ENCODE results near the gene ACVRL1. TPM values are rescaled to one million over a fixed set of nuclear protein-coding genes. Genes with fewer than 3 reads are reported as not detected.
A peak's percentile ranks its signal among the peaks of the same experiment; 100 is the strongest.

ACVRL1 gene
- total RNA-seq, 1 donor from 2014 or later = 2.0 TPM

DNA sequence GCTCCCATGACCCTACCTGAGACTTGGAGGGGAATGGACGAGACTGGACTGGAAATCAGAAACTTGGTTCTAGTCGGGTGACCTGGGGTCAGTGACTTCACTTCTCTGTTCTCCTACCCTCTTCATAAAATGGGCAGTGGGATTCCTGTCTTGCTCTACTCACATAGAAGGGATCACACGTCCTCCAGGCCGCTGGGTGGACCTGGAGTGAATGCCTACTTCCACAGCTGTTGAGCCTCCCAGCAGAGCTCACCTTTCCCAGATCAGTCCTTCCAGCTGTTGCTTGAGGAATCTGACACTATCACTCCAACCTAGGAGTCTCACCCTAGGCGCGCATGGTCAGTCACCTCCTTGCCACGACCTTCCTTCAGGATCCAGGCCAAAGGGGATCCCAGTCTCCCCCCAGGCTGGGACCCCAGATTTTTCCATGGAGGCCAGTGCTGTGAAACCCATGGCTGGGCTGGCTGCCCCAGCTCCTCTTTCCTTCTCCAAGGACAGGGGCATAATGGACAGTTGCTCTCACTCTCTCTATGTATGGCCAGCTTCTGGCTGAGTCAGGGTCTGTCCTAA lies 637 bp downstream of the ACVRL1 start:
- H3K79me2 ChIP-seq (ENCODE audit: low read depth) = no peaks in the 10 kb centered on the region
- Mint-ChIP-seq H3K36me3 (no peaks in the 10 kb centered on the region), H3K4me1 (peaks cover 39% of the 10 kb centered on the region), H3K9me3 (no peaks in the 10 kb centered on the region), H3K4me3 (no peak overlapping the region), H3K27me3 (ENCODE audit: insufficient read depth, low read depth) (peaks cover 8% of the 10 kb centered on the region), H3K27ac (no peak overlapping the region)
- no peak for DNase-seq (ENCODE audit: low spot score)
- no peaks in the 10 kb centered on the region for H3K36me3 ChIP-seq
- no peak overlapping the region for H3K27ac ChIP-seq
- TF ChIP-seq, protein P1, sequence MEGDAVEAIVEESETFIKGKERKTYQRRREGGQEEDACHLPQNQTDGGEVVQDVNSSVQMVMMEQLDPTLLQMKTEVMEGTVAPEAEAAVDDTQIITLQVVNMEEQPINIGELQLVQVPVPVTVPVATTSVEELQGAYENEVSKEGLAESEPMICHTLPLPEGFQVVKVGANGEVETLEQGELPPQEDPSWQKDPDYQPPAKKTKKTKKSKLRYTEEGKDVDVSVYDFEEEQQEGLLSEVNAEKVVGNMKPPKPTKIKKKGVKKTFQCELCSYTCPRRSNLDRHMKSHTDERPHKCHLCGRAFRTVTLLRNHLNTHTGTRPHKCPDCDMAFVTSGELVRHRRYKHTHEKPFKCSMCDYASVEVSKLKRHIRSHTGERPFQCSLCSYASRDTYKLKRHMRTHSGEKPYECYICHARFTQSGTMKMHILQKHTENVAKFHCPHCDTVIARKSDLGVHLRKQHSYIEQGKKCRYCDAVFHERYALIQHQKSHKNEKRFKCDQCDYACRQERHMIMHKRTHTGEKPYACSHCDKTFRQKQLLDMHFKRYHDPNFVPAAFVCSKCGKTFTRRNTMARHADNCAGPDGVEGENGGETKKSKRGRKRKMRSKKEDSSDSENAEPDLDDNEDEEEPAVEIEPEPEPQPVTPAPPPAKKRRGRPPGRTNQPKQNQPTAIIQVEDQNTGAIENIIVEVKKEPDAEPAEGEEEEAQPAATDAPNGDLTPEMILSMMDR (IDR thresholded peaks at IDR 0.05) = no peak
- no peak for TF ChIP-seq EZH2 (IDR thresholded peaks at IDR 0.05)
- TF ChIP-seq EZH2phosphoT487 (IDR thresholded peaks at IDR 0.05) = no peak
- no peak overlapping the region for H3K9ac ChIP-seq
- no peaks in the 10 kb centered on the region for H3K9me3 ChIP-seq (ENCODE audit: low read depth)
- peaks cover 57% of the 10 kb centered on the region for H3K27me3 ChIP-seq
- H4K20me1 ChIP-seq (ENCODE audit: low read depth) = no peaks in the 10 kb centered on the region
- H3K4me1 ChIP-seq = peaks cover 9% of the 10 kb centered on the region
- peak overlapping the region; percentile 46 for H3K4me3 ChIP-seq
- H3F3A ChIP-seq (ENCODE audit: low read depth) = no peaks in the 10 kb centered on the region
- H2AFZ ChIP-seq (replicated peaks) = no peak overlapping the region
- H3K4me2 ChIP-seq = peak overlapping the region; percentile 79

DNA sequence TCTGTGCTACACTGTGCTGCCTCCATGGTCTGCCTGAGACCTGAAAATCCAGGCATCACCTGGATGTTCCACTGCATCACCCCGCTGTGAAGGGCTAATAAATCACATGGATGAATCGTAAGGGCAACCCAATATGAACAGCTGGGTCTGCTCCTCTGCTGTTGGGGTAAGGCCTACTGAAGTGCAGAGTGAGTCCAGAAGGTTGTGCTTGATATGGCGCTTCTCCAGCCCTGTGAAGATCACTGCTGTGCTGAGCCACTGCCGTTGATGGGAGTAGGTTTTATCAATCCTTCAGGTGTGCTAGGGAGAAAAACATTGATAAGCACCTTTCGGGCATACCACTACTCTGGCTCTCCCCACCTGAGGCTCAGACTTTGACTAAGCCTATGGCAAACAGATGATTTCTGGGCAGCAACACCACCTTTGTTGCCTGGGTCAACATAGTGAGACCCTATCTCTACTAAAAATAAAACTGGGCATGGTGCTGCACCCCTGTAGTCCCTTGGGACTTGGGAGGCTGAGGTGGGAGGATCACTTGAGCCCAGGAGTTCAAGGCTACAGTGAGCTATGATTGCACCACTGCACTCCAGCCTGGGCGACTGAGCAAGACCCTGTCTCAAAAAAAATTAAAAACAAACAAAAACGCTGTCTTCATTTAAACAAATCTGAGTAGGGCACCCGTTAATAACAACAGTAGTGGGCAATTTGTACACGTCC lies 1.7 kb downstream of the ACVRL1 start:
- H3K4me1 ChIP-seq = peaks cover 9% of the 10 kb centered on the region
- no peaks in the 10 kb centered on the region for H3K79me2 ChIP-seq (ENCODE audit: low read depth)
- no peaks in the 10 kb centered on the region for H3K9me3 ChIP-seq (ENCODE audit: low read depth)
- no peak overlapping the region for H3K27ac ChIP-seq
- no peak overlapping the region for H3K9ac ChIP-seq
- Mint-ChIP-seq H3K27me3 (ENCODE audit: insufficient read depth, low read depth) (peaks cover 8% of the 10 kb centered on the region), H3K4me1 (peaks cover 39% of the 10 kb centered on the region), H3K4me3 (peak overlapping the region; percentile 9), H3K36me3 (no peaks in the 10 kb centered on the region), H3K27ac (no peak overlapping the region), H3K9me3 (no peaks in the 10 kb centered on the region)
- H3K4me3 ChIP-seq = no peak overlapping the region
- TF ChIP-seq, protein P1 (IDR thresholded peaks at IDR 0.05) = no peak
- no peak for TF ChIP-seq EZH2 (IDR thresholded peaks at IDR 0.05)
- TF ChIP-seq EZH2phosphoT487 (IDR thresholded peaks at IDR 0.05) = no peak
- no peaks in the 10 kb centered on the region for H3K36me3 ChIP-seq
- peaks cover 57% of the 10 kb centered on the region for H3K27me3 ChIP-seq
- H3F3A ChIP-seq (ENCODE audit: low read depth) = no peaks in the 10 kb centered on the region
- no peaks in the 10 kb centered on the region for H4K20me1 ChIP-seq (ENCODE audit: low read depth)
- DNase-seq (ENCODE audit: low spot score) = no peak
- H2AFZ ChIP-seq (replicated peaks) = no peak overlapping the region
- H3K4me2 ChIP-seq = no peak overlapping the region

DNA sequence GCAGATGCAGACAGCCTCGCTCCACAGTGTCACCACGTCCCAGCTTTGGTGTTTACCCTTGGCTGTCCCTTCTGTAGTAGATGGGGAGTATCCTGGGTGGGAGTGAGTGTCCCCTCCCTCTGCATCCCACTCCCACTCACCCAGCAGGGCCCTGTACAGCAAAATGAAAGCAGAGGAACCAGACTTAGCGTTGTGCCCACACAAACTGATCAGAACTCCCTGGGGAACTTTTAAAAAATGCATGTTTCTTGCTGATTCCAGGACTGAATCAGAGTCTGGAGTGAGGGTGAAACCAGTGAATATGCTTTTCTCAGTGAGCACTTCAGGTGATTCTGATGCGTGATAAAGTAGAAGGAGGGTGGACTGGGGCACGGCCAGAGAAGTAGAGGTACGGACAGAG lies 2.9 kb downstream of the ACVRL1 start:
- Mint-ChIP-seq H3K36me3 (no peaks in the 10 kb centered on the region), H3K4me1 (peaks cover 39% of the 10 kb centered on the region), H3K4me3 (no peak overlapping the region), H3K9me3 (no peaks in the 10 kb centered on the region), H3K27ac (peak overlapping the region; percentile 47), H3K27me3 (ENCODE audit: insufficient read depth, low read depth) (peaks cover 7% of the 10 kb centered on the region)
- Histone ChIP-seq H3K9ac (no peak overlapping the region), H3K36me3 (no peaks in the 10 kb centered on the region), H3K4me1 (peaks cover 9% of the 10 kb centered on the region), H3K4me2 (no peak overlapping the region), H4K20me1 (ENCODE audit: low read depth) (no peaks in the 10 kb centered on the region), H3K79me2 (ENCODE audit: low read depth) (no peaks in the 10 kb centered on the region), H3K9me3 (ENCODE audit: low read depth) (no peaks in the 10 kb centered on the region), H3K4me3 (no peak overlapping the region), H3K27me3 (peaks cover 57% of the 10 kb centered on the region), H2AFZ (replicated peaks) (no peak overlapping the region), H3F3A (ENCODE audit: low read depth) (no peaks in the 10 kb centered on the region), H3K27ac (no peak overlapping the region)
- DNase-seq (ENCODE audit: low spot score) = no peak
- TF ChIP-seq, protein P1 (IDR thresholded peaks at IDR 0.05) = no peak
- TF ChIP-seq EZH2phosphoT487 (IDR thresholded peaks at IDR 0.05) (no peak), EZH2 (IDR thresholded peaks at IDR 0.05) (no peak)

Measured in neural progenitor cell (in vitro differentiated cells).